Liver (tissue), 9 donors: ENCODE results near the gene TNS3. TPM values are rescaled to one million over a fixed set of nuclear protein-coding genes. Genes with fewer than 3 reads are reported as not detected.

Source experiments
- DNase-seq: peaks from one replicate; pipeline ENCODE4 v3.0.0-alpha.2; 2017; ENCODE audit warnings: low spot score
- H3K27ac ChIP-seq, 2 donors: one replicate each; pipeline ENCODE4 v1.7.0; 2013; ENCODE audit warnings: inconsistent platforms in 2 of 2, low read length in 2 of 2, control low read depth in 1 of 2, low read depth in 1 of 2, mild to moderate bottlenecking in 1 of 2
- H3K27me3 ChIP-seq, 4 donors: one replicate each; pipeline versions ENCODE4 v1.6.1 to v1.7.0; 2013; ENCODE audit warnings: low read length in 3 of 4, inconsistent platforms in 1 of 4, mild to moderate bottlenecking in 1 of 4, moderate library complexity in 1 of 4; ENCODE audit not compliant: control insufficient read depth in 4 of 4, insufficient read depth in 4 of 4
- H3K36me3 ChIP-seq, 4 donors: one replicate each; pipeline versions ENCODE4 v1.6.1 to v1.7.0; 2013; ENCODE audit warnings: low read length in 3 of 4, mild to moderate bottlenecking in 3 of 4, low read depth in 1 of 4, moderate library complexity in 1 of 4; ENCODE audit not compliant: control insufficient read depth in 4 of 4, insufficient read depth in 3 of 4
- H3K4me1 ChIP-seq, 4 donors: one replicate each; pipeline versions ENCODE4 v1.6.1 to v1.7.0; 2013; ENCODE audit warnings: low read length in 3 of 4, mild to moderate bottlenecking in 3 of 4, moderate library complexity in 1 of 4; ENCODE audit not compliant: control insufficient read depth in 4 of 4, insufficient read depth in 4 of 4
- H3K4me3 ChIP-seq, 3 donors: one replicate each; pipeline versions ENCODE4 v1.6.1 to v1.7.0; 2013; ENCODE audit warnings: low read length in 3 of 3, control low read depth in 1 of 3, low read depth in 1 of 3, mild to moderate bottlenecking in 1 of 3
- H3K9ac ChIP-seq, 2 donors: one replicate each; pipeline ENCODE4 v1.7.0; 2013; ENCODE audit warnings: low read length in 2 of 2, mild to moderate bottlenecking in 2 of 2, moderate library complexity in 2 of 2, control low read depth in 1 of 2, low read depth in 1 of 2
- H3K9me3 ChIP-seq, 4 donors: one replicate each; pipeline versions ENCODE4 v1.6.1 to v1.7.0; 2013; ENCODE audit warnings: low read length in 3 of 4; ENCODE audit not compliant: control insufficient read depth in 4 of 4
- EGR1 ChIP-seq, 2 donors: IDR thresholded peaks; 2 replicates each; pipeline ENCODE4 v1.6.1; 2016 to 2018; ENCODE audit warnings: antibody characterized with exemption in 2 of 2, low read depth in 2 of 2
- FOXA1 ChIP-seq: IDR thresholded peaks from 2 replicates; pipeline ENCODE4 v1.6.1; 2016; ENCODE audit warnings: antibody characterized with exemption
- FOXA2 ChIP-seq: IDR thresholded peaks from 2 replicates; pipeline ENCODE4 v1.6.1; 2016; ENCODE audit warnings: antibody characterized with exemption
- GABPA ChIP-seq, 2 donors: IDR thresholded peaks in 1 of 2; conservative IDR thresholded peaks in 1 of 2; 2 replicates each; pipeline ENCODE4 v1.6.1; 2016; ENCODE audit warnings: antibody characterized with exemption in 2 of 2, mild to moderate bottlenecking in 1 of 2, moderate library complexity in 1 of 2
- HNF4G ChIP-seq: IDR thresholded peaks from 2 replicates; pipeline ENCODE4 v1.6.1; 2016; ENCODE audit warnings: antibody characterized with exemption
- JUND ChIP-seq, 2 donors: IDR thresholded peaks; 2 replicates each; pipeline ENCODE4 v1.6.1; 2016; ENCODE audit warnings: antibody characterized with exemption in 2 of 2
- RXRA ChIP-seq, 2 donors: IDR thresholded peaks; 2 replicates each; pipeline ENCODE4 v1.6.1; 2017 to 2018; ENCODE audit warnings: antibody characterized with exemption in 2 of 2, mild to moderate bottlenecking in 1 of 2
- TAF1 ChIP-seq: conservative IDR thresholded peaks from 2 replicates; pipeline ENCODE4 v1.6.1; 2016; ENCODE audit warnings: antibody characterized with exemption, mild to moderate bottlenecking
- YY1 ChIP-seq: IDR thresholded peaks from 2 replicates; pipeline ENCODE4 v1.6.1; 2016; ENCODE audit warnings: antibody characterized with exemption, mild to moderate bottlenecking
- WGBS: extraction: QIAGEN DNeasy Blood & Tissue Kit; methylation state at CpG from one replicate; pipeline ENCODE4 v1.1.7; 2013; 5-methylcytosine and 5-hydroxymethylcytosine counted together
- polyA plus RNA-seq, 2 donors: library from polyadenylated mRNA; stranded (reverse) in 1 of 2; unstranded in 1 of 2; fragments of 200-250 nt in 1 of 2; fragments of >200 nt in 1 of 2; fragmentation: Nextera tagmentation in 1 of 2; extraction: Ambion mirVana in 1 of 2; gene quantifications; one replicate each; pipeline versions ENCODE4 v1.2.1 to v1.2.3, GENCODE V29; 2013 to 2015
- total RNA-seq, 2 donors: library from RNA; depleted of rRNA; stranded (reverse); fragments of >200 nt; gene quantifications; one replicate each; pipeline ENCODE4 v1.2.3, GENCODE V29; 2014
- TF ChIP-seq, protein P1 (sequence below): IDR thresholded peaks from 2 replicates; pipeline ENCODE4 v1.6.1; 2016; ENCODE audit warnings: antibody characterized with exemption
- TF ChIP-seq, protein P2 (sequence below): IDR thresholded peaks from 2 replicates; pipeline ENCODE4 v1.6.1; 2016; ENCODE audit warnings: antibody characterized with exemption
- TF ChIP-seq, protein P3 (sequence below): IDR thresholded peaks from 2 replicates; pipeline ENCODE4 v1.6.1; 2016; ENCODE audit warnings: antibody characterized with exemption, mild to moderate bottlenecking
- TF ChIP-seq, protein P4 (sequence below): fragments of 150-350 bp; IDR thresholded peaks from 2 replicates; pipeline ENCODE4 v1.5.1; 2017; ENCODE audit warnings: improper control_type of control experiment, low read depth, low read length; ENCODE audit not compliant: missing input control
- TF ChIP-seq, protein P5 (sequence below): IDR thresholded peaks from 2 replicates; pipeline ENCODE4 v1.6.1; 2016; ENCODE audit warnings: antibody characterized with exemption
- donor health status: healthy.
- donor health status: healthy.
- donor health status: healthy.
- donor health status: healthy.
- donor health status: healthy.

TNS3 gene
- total and polyA plus RNA-seq, 4 donors, result 16.8 to 100 (median 29.5) TPM

DNA sequence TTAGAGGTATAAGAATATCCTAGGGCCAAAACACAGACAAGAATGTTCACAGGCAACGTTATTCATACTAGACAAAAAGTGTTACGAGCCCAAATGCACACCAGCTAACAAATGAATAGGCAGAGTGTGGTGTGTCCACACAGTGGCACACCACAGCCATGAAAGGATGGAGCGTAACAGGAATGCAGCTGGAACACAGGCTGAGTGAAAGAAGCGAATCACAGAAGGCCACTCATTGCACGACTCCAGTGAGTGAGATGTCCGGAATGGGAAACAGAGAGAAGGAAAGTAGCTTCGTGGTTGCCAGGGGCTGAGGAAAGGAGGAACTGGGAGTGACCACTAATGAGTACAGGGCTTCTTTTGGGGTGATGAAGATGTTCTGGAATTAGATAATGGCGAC lies 198.8 kb downstream of the TNS3 start:
- Histone ChIP-seq H3K9me3 (no peaks in the 10 kb centered on the region), H3K27me3 (no peaks in the 10 kb centered on the region), H3K36me3 (peaks cover 4 to 50% (median 23%) of the 10 kb centered on the region in 4 donors), H3K4me3 (no peak overlapping the region), H3K4me1 (peaks cover 0 to 10% (median 2%) of the 10 kb centered on the region in 4 donors), H3K27ac (no peak overlapping the region), H3K9ac (no peak overlapping the region)
- 88% methylated on average over 8 of the region's 8 CpGs for whole genome bisulfite sequencing
- no peak for DNase-seq
- TF ChIP-seq FOXA2 (no peak), HNF4G (no peak), GABPA (IDR thresholded peaks at IDR 0.05 in 1 of 2, conservative IDR thresholded peaks at IDR 0.05 in 1 of 2) (no peak)

DNA sequence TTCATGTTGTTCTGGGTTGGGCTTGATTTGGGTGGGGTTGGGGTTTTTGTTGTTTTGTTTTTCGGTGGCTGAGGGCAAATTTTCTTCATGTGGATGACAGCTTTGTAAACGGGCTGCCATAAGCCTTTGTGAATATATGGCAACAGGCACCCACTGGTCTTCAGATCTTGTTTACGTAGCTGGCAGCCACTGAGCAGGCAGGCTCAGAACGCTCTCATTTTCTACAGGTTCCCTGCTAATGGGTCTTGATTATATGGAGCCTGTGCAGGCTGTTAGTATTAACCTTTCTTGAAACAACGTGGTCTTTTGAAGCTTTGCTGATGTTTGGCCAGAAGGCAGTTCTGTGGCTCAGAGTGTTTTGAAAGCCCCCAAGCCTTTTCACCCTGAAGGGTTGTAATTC lies 199.7 kb downstream of the TNS3 start:
- Histone ChIP-seq H3K9me3 (no peaks in the 10 kb centered on the region), H3K4me1 (peaks cover 0 to 8% (median 2%) of the 10 kb centered on the region in 4 donors), H3K27ac (no peak overlapping the region), H3K27me3 (no peaks in the 10 kb centered on the region), H3K9ac (no peak overlapping the region), H3K4me3 (no peak overlapping the region), H3K36me3 (peaks cover 0 to 55% (median 21%) of the 10 kb centered on the region in 4 donors)
- TF ChIP-seq, protein P1, sequence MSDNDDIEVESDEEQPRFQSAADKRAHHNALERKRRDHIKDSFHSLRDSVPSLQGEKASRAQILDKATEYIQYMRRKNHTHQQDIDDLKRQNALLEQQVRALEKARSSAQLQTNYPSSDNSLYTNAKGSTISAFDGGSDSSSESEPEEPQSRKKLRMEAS, result no peak
- TF ChIP-seq FOXA2 (no peak), FOXA1 (no peak), EGR1 (IDR thresholded peaks at IDR 0.05; ENCODE audit: low read depth in 2 of 2) (no peak), RXRA (IDR thresholded peaks at IDR 0.05) (no peak), YY1 (no peak), TAF1 (no peak), JUND (IDR thresholded peaks at IDR 0.05) (no peak), HNF4G (no peak)
- TF ChIP-seq, protein P2, sequence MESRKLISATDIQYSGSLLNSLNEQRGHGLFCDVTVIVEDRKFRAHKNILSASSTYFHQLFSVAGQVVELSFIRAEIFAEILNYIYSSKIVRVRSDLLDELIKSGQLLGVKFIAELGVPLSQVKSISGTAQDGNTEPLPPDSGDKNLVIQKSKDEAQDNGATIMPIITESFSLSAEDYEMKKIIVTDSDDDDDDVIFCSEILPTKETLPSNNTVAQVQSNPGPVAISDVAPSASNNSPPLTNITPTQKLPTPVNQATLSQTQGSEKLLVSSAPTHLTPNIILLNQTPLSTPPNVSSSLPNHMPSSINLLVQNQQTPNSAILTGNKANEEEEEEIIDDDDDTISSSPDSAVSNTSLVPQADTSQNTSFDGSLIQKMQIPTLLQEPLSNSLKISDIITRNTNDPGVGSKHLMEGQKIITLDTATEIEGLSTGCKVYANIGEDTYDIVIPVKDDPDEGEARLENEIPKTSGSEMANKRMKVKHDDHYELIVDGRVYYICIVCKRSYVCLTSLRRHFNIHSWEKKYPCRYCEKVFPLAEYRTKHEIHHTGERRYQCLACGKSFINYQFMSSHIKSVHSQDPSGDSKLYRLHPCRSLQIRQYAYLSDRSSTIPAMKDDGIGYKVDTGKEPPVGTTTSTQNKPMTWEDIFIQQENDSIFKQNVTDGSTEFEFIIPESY, result no peak
- TF ChIP-seq, protein P3, sequence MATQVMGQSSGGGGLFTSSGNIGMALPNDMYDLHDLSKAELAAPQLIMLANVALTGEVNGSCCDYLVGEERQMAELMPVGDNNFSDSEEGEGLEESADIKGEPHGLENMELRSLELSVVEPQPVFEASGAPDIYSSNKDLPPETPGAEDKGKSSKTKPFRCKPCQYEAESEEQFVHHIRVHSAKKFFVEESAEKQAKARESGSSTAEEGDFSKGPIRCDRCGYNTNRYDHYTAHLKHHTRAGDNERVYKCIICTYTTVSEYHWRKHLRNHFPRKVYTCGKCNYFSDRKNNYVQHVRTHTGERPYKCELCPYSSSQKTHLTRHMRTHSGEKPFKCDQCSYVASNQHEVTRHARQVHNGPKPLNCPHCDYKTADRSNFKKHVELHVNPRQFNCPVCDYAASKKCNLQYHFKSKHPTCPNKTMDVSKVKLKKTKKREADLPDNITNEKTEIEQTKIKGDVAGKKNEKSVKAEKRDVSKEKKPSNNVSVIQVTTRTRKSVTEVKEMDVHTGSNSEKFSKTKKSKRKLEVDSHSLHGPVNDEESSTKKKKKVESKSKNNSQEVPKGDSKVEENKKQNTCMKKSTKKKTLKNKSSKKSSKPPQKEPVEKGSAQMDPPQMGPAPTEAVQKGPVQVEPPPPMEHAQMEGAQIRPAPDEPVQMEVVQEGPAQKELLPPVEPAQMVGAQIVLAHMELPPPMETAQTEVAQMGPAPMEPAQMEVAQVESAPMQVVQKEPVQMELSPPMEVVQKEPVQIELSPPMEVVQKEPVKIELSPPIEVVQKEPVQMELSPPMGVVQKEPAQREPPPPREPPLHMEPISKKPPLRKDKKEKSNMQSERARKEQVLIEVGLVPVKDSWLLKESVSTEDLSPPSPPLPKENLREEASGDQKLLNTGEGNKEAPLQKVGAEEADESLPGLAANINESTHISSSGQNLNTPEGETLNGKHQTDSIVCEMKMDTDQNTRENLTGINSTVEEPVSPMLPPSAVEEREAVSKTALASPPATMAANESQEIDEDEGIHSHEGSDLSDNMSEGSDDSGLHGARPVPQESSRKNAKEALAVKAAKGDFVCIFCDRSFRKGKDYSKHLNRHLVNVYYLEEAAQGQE, result no peak
- TF ChIP-seq, protein P4, sequence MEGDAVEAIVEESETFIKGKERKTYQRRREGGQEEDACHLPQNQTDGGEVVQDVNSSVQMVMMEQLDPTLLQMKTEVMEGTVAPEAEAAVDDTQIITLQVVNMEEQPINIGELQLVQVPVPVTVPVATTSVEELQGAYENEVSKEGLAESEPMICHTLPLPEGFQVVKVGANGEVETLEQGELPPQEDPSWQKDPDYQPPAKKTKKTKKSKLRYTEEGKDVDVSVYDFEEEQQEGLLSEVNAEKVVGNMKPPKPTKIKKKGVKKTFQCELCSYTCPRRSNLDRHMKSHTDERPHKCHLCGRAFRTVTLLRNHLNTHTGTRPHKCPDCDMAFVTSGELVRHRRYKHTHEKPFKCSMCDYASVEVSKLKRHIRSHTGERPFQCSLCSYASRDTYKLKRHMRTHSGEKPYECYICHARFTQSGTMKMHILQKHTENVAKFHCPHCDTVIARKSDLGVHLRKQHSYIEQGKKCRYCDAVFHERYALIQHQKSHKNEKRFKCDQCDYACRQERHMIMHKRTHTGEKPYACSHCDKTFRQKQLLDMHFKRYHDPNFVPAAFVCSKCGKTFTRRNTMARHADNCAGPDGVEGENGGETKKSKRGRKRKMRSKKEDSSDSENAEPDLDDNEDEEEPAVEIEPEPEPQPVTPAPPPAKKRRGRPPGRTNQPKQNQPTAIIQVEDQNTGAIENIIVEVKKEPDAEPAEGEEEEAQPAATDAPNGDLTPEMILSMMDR, result no peak
- TF ChIP-seq, protein P5, sequence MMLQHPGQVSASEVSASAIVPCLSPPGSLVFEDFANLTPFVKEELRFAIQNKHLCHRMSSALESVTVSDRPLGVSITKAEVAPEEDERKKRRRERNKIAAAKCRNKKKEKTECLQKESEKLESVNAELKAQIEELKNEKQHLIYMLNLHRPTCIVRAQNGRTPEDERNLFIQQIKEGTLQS, result no peak
- no peak for DNase-seq
- WGBS, result 75% methylated on average over 5 of the region's 5 CpGs
